CD14-positive monocyte (primary cell): ENCODE measurements around the gene MARCHF3. TPM values are rescaled to one million over a fixed set of nuclear protein-coding genes. Genes with fewer than 3 reads are reported as not detected.
"Not testable (repeated sequence)": the region's sequence is repeated elsewhere in the genome, so short reads cannot be mapped to it uniquely, and the experiment has no call there.

Experiments
- DNase-seq, 3 donors: peaks; one replicate each; pipeline ENCODE4 v3.0.0-alpha.2; 2011 to 2022
- H2AFZ ChIP-seq: 2 replicates; pipeline ENCODE4 v1.6.0; 2012; ENCODE audit warnings: mild to moderate bottlenecking, low read depth, low read length, inconsistent platforms; ENCODE audit not compliant: insufficient read depth, poor library complexity, severe bottlenecking
- H3K27ac ChIP-seq, 2 donors: 1 replicate in 1 of 2; 2 replicates in 1 of 2; pipeline ENCODE4 v1.5.1; 2012 to 2013; ENCODE audit warnings: low read length in 2 of 2, control low read depth in 1 of 2, inconsistent platforms in 1 of 2, low read depth in 1 of 2, mild to moderate bottlenecking in 1 of 2
- H3K27me3 ChIP-seq, 2 donors: one replicate each; pipeline versions ENCODE4 v1.6.0 to v1.6.1; 2011 to 2013; ENCODE audit warnings: low read length in 2 of 2; ENCODE audit not compliant: control insufficient read depth in 2 of 2, insufficient read depth in 2 of 2
- H3K36me3 ChIP-seq, 2 donors: replicated peaks in 1 of 2; 1 replicate in 1 of 2; 2 replicates in 1 of 2; pipeline versions ENCODE4 v1.5.1 to v1.6.1; 2012 to 2013; ENCODE audit warnings: low read length in 2 of 2, control low read depth in 1 of 2, inconsistent platforms in 1 of 2, mild to moderate bottlenecking in 1 of 2; ENCODE audit not compliant: insufficient read depth in 2 of 2, control insufficient read depth in 1 of 2
- H3K4me1 ChIP-seq, 2 donors: 1 replicate in 1 of 2; 2 replicates in 1 of 2; pipeline versions ENCODE4 v1.5.1 to v1.6.1; 2012 to 2013; ENCODE audit warnings: low read length in 2 of 2, control low read depth in 1 of 2, inconsistent platforms in 1 of 2, mild to moderate bottlenecking in 1 of 2, moderate library complexity in 1 of 2; ENCODE audit not compliant: insufficient read depth in 2 of 2, control insufficient read depth in 1 of 2
- H3K4me2 ChIP-seq: replicated peaks from 2 replicates; pipeline ENCODE3; 2012; ENCODE audit warnings: low read length, moderate library complexity, mild to moderate bottlenecking; ENCODE audit not compliant: poor library complexity, severe bottlenecking; ENCODE audit errors: extremely low read depth
- H3K4me3 ChIP-seq, 3 experiments: fragments of 200-600 bp in 1 of 3; sonication (generic) in 1 of 3; replicated peaks in 1 of 3; 1 replicate in 2 of 3; 2 replicates in 1 of 3; pipeline ENCODE4 v1.5.1; 2011 to 2013; ENCODE audit warnings: low read length in 3 of 3, mild to moderate bottlenecking in 3 of 3, control low read depth in 2 of 3, low read depth in 2 of 3, inconsistent platforms in 1 of 3, moderate library complexity in 1 of 3
- H3K79me2 ChIP-seq: 2 replicates; pipeline ENCODE4 v1.6.0; 2012; ENCODE audit warnings: mild to moderate bottlenecking, control low read depth, inconsistent platforms, low read length, moderate library complexity; ENCODE audit not compliant: insufficient read depth
- H3K9ac ChIP-seq: 2 replicates; pipeline ENCODE4 v1.6.0; 2017; ENCODE audit warnings: low read length, mild to moderate bottlenecking; ENCODE audit not compliant: insufficient read depth, poor library complexity, severe bottlenecking
- H3K9me3 ChIP-seq, 2 donors: replicated peaks in 1 of 2; 1 replicate in 1 of 2; 2 replicates in 1 of 2; pipeline versions ENCODE4 v1.5.1 to v1.6.1; 2012 to 2013; ENCODE audit warnings: low read length in 2 of 2, control low read depth in 1 of 2; ENCODE audit not compliant: control insufficient read depth in 1 of 2, insufficient read depth in 1 of 2
- H4K20me1 ChIP-seq: 2 replicates; pipeline ENCODE4 v1.6.0; 2012; ENCODE audit warnings: mild to moderate bottlenecking, low read length, control low read depth, moderate library complexity; ENCODE audit not compliant: insufficient read depth
- H3K27ac Mint-ChIP-seq, 7 donors: one replicate each; pipeline ENCODE4 v1.8.0; 2020; ENCODE audit warnings: mild to moderate bottlenecking in 7 of 7, mixed read lengths in 7 of 7, moderate library complexity in 6 of 7, inconsistent platforms in 2 of 7
- H3K27me3 Mint-ChIP-seq, 3 donors: one replicate each; pipeline ENCODE4 v1.8.0; 2021 to 2022; ENCODE audit warnings: low read depth in 3 of 3, mild to moderate bottlenecking in 3 of 3, mixed read lengths in 3 of 3, moderate library complexity in 3 of 3, inconsistent platforms in 1 of 3
- H3K36me3 Mint-ChIP-seq, 2 donors: one replicate each; pipeline ENCODE4 v1.8.0; 2020; ENCODE audit warnings: mixed read lengths in 2 of 2, inconsistent platforms in 1 of 2, mild to moderate bottlenecking in 1 of 2
- H3K4me1 Mint-ChIP-seq: one replicate; pipeline ENCODE4 v1.8.0; 2020; ENCODE audit warnings: mild to moderate bottlenecking, mixed read lengths
- H3K4me3 Mint-ChIP-seq, 2 donors: one replicate each; pipeline ENCODE4 v1.8.0; 2020; ENCODE audit warnings: mild to moderate bottlenecking in 2 of 2, mixed read lengths in 2 of 2, moderate library complexity in 1 of 2
- H3K9me3 Mint-ChIP-seq, 7 donors: one replicate each; pipeline ENCODE4 v1.8.0; 2020 to 2022; ENCODE audit warnings: mixed read lengths in 7 of 7, mild to moderate bottlenecking in 6 of 7, moderate library complexity in 6 of 7, inconsistent platforms in 2 of 7
- CTCF ChIP-seq: fragments of 200-600 bp; IDR thresholded peaks from one replicate; pipeline ENCODE4 v1.8.0; 2022; ENCODE audit warnings: antibody characterized with exemption, mild to moderate bottlenecking
- WGBS: methylation state at CpG from one replicate; pipeline ENCODE4 v1.1.5; 2013; ENCODE audit warnings: missing lambda C conversion rate; ENCODE audit not compliant: insufficient coverage; 5-methylcytosine and 5-hydroxymethylcytosine counted together
- intact Hi-C, 2 donors: fragments of 100-400 bp; cut with micrococcal nuclease; formaldehyde crosslinking; loops; one replicate each; pipeline versions ENCODE4 v1.15.0 to v1.15.1; 2023
- polyA plus RNA-seq, 3 donors: library from polyadenylated mRNA; depleted of rRNA in 1 of 3; unstranded in 2 of 3; stranded (reverse) in 1 of 3; fragments of 300-500 nt in 2 of 3; fragments of >200 nt in 1 of 3; fragmentation: Illumina TruSeq in 2 of 3; gene quantifications; 1 replicate in 2 of 3; 2 replicates in 1 of 3; pipeline ENCODE4 v1.2.3, GENCODE V29; 2012 to 2021

MARCHF3 gene
- polyA plus RNA-seq, 3 donors = 0.88 to 1.6 (median 0.96) TPM

GRCh38 chr5:127024821-127025220 is 5.5 kb downstream of the MARCHF3 start:
- Histone ChIP-seq H4K20me1 (no peaks in the 10 kb centered on the region), H3K9ac (no peak overlapping the region), H2AFZ (no peak overlapping the region), H3K27me3 (peaks cover 11 to 13% of the 10 kb centered on the region in 2 donors), H3K4me1 (peaks cover 10 to 14% of the 10 kb centered on the region in 2 donors), H3K9me3 (no peaks in the 10 kb centered on the region), H3K36me3 (no peaks in the 10 kb centered on the region), H3K79me2 (no peaks in the 10 kb centered on the region), H3K4me3 (no peak overlapping the region), H3K27ac (no peak overlapping the region), H3K4me2 (no peak overlapping the region)
- TF ChIP-seq CTCF = no peak
- H3K36me3 Mint-ChIP-seq = no peaks in the 10 kb centered on the region
- H3K4me1 Mint-ChIP-seq = peaks cover 14% of the 10 kb centered on the region
- 100% methylated on average over 3 of the region's 4 CpGs for WGBS
- peaks cover 11 to 22% (median 17%) of the 10 kb centered on the region in 3 donors for H3K27me3 Mint-ChIP-seq
- no peak overlapping the region for H3K27ac Mint-ChIP-seq
- no peak for DNase-seq
- intact Hi-C loops = no loop called here
- no peak overlapping the region for H3K4me3 Mint-ChIP-seq
- H3K9me3 Mint-ChIP-seq = no peaks in the 10 kb centered on the region

- H3K27ac ChIP-seq, H3K4me1 Mint-ChIP-seq, H3K4me2 ChIP-seq, H3K4me3 ChIP-seq, DNase-seq, H3K9ac ChIP-seq, H3K4me1 ChIP-seq, H2AFZ ChIP-seq, H3K4me3 Mint-ChIP-seq, H3K27ac Mint-ChIP-seq, H3K36me3 Mint-ChIP-seq, intact Hi-C loops, H4K20me1 ChIP-seq, H3K79me2 ChIP-seq, H3K9me3 ChIP-seq, H3K36me3 ChIP-seq, H3K27me3 ChIP-seq, H3K9me3 Mint-ChIP-seq: not testable (repeated sequence)
- peaks cover 2 to 11% (median 6%) of the 10 kb centered on the region in 3 donors for H3K27me3 Mint-ChIP-seq
- WGBS = 100% methylated on average over 4 of the region's 7 CpGs
Measured at GRCh38 chr5:127023552-127024191, 6.7 kb downstream of the MARCHF3 start.
